K562 (cell line): ENCODE data around the gene UBE2O. TPM values are rescaled to one million over a fixed set of nuclear protein-coding genes. Genes with fewer than 3 reads are reported as not detected.

Experiments
- ATAC-seq: fragments of 200-7000 bp; cut with Tn5 transposase; 3 replicates; pipeline ENCODE4 v1.9.1; 2020; ENCODE audit warnings: moderate library complexity
- BruUV-seq: library from RNA; stranded (reverse); fragments of 400-500 nt; replicated peaks from 2 replicates; lab custom pipeline; 2021; lab: Mats Ljungman, UMichigan
- CTCF ChIA-PET: fragments of 300-600 bp; formaldehyde crosslinking; extraction: SDS; loops from one replicate; lab custom pipeline; 2021; ENCODE audit warnings: low intra/inter-chr PET ratio; lab: Yijun Ruan, JAX
- POLR2A ChIA-PET: fragments of 300-600, 350-650 bp; sonication (Branson Sonifier 250); formaldehyde crosslinking; extraction: SDS; loops from one replicate; lab custom pipeline; 2021; ENCODE audit warnings: antibody characterized with exemption, inconsistent platforms; lab: Yijun Ruan, JAX
- DNase-seq, 4 experiments: peaks; one replicate each; pipeline versions ENCODE4 v3.0.0 to v3.0.0-alpha.2; 2011 to 2018; ENCODE audit warnings: low spot score in 3 of 4, mixed read lengths in 3 of 4; ENCODE audit errors: extremely low read depth in 1 of 4
- FAIRE-seq: peaks from 2 replicates; lab custom pipeline; 2011; peaks lifted over from hg19 to GRCh38; lab: Jason Lieb, UNC
- H2AFZ ChIP-seq: 2 replicates; pipeline ENCODE4 v1.6.0; 2011; ENCODE audit warnings: low read depth, low read length, control low read depth, inconsistent platforms
- H3K27ac ChIP-seq: fragments of 200-600 bp; 3 replicates; pipeline ENCODE4 v1.8.0; 2011; ENCODE audit warnings: low read depth, mild to moderate bottlenecking, control low read depth, inconsistent platforms, low read length, moderate library complexity, mixed read lengths; ENCODE audit errors: extremely low read depth
- H3K27me3 ChIP-seq, 2 experiments: fragments of 300-600 bp in 1 of 2; 2 replicates in 1 of 2; 3 replicates in 1 of 2; pipeline versions ENCODE4 v1.6.0 to v1.8.0; 2011; ENCODE audit warnings: inconsistent platforms in 2 of 2, low read length in 2 of 2, mild to moderate bottlenecking in 1 of 2, mixed read lengths in 1 of 2, moderate library complexity in 1 of 2; ENCODE audit not compliant: control insufficient read depth in 2 of 2, insufficient read depth in 2 of 2
- H3K36me3 ChIP-seq: fragments of 300-600 bp; 3 replicates; pipeline ENCODE4 v1.8.0; 2011; ENCODE audit warnings: mild to moderate bottlenecking, low read length, inconsistent platforms; ENCODE audit not compliant: control insufficient read depth, insufficient read depth
- H3K4me1 ChIP-seq, 2 experiments: fragments of 200-600 bp in 1 of 2; replicated peaks in 1 of 2; 2 replicates in 1 of 2; 3 replicates in 1 of 2; pipeline versions ENCODE4 v1.5.1 to v1.8.0; 2011; ENCODE audit warnings: inconsistent platforms in 2 of 2, low read length in 2 of 2, mild to moderate bottlenecking in 1 of 2, mixed read lengths in 1 of 2, moderate library complexity in 1 of 2; ENCODE audit not compliant: control insufficient read depth in 2 of 2, insufficient read depth in 2 of 2
- H3K4me2 ChIP-seq: 2 replicates; pipeline ENCODE4 v1.6.1; 2011; ENCODE audit warnings: low read length, control low read depth, inconsistent platforms, mixed read lengths; ENCODE audit not compliant: insufficient read depth
- H3K4me3 ChIP-seq: fragments of 200-600 bp; sonication (generic), shearing (Covaris generic); 2 replicates; pipeline ENCODE4 v1.5.1; 2016; ENCODE audit warnings: control low read depth, inconsistent platforms
- H3K79me2 ChIP-seq: fragments of 200-600 bp; 3 replicates; pipeline ENCODE4 v1.8.0; 2011; ENCODE audit warnings: low read length, inconsistent platforms; ENCODE audit not compliant: control insufficient read depth, insufficient read depth
- H3K9ac ChIP-seq, 2 experiments: 2 replicates each; pipeline versions ENCODE4 v1.6.0 to v1.6.1; 2011; ENCODE audit warnings: low read depth in 2 of 2, low read length in 2 of 2, control low read depth in 1 of 2, inconsistent platforms in 1 of 2, mild to moderate bottlenecking in 1 of 2, mixed read lengths in 1 of 2; ENCODE audit not compliant: insufficient read depth in 1 of 2
- H3K9me1 ChIP-seq: one replicate; pipeline ENCODE4 v1.6.0; 2011; ENCODE audit warnings: inconsistent platforms, mild to moderate bottlenecking, low read length, moderate library complexity; ENCODE audit not compliant: control insufficient read depth, insufficient read depth
- H3K9me3 ChIP-seq: replicated peaks from 2 replicates; pipeline ENCODE4 v1.5.1; 2011; ENCODE audit warnings: low read depth, low read length, inconsistent platforms; ENCODE audit not compliant: control insufficient read depth, insufficient read depth
- H4K20me1 ChIP-seq: replicated peaks from 2 replicates; pipeline ENCODE4 v1.6.1; 2011; ENCODE audit warnings: low read length, inconsistent platforms, mixed read lengths; ENCODE audit not compliant: control insufficient read depth, insufficient read depth
- BCOR ChIP-seq: fragments of 450-650 bp; IDR thresholded peaks from 2 replicates; pipeline ENCODE4 v1.6.1; 2016
- CBFA2T2 ChIP-seq: fragments of 450-650 bp; conservative IDR thresholded peaks from 2 replicates; pipeline ENCODE4 v1.6.1; 2017; ENCODE audit warnings: mild to moderate bottlenecking
- DMBX1 ChIP-seq: fragments of 250-450 bp; sonication (Bioruptor Pico); IDR thresholded peaks from 2 replicates; pipeline ENCODE4 v1.8.0; 2022; ENCODE audit warnings: inconsistent platforms, mild to moderate bottlenecking, moderate library complexity, borderline replicate concordance
- KLF6 ChIP-seq: fragments of 250-450 bp; sonication (Bioruptor Pico); IDR thresholded peaks from 2 replicates; pipeline ENCODE4 v1.4.0; 2020; ENCODE audit warnings: mild to moderate bottlenecking, moderate library complexity, borderline replicate concordance
- NFIC ChIP-seq: fragments of 450-650 bp; IDR thresholded peaks from 2 replicates; pipeline ENCODE4 v1.6.1; 2017; ENCODE audit warnings: mild to moderate bottlenecking, inconsistent platforms
- SLC30A9 ChIP-seq: fragments of 250-450 bp; sonication (Bioruptor Pico); IDR thresholded peaks from 2 replicates; pipeline ENCODE4 v1.8.0; 2022; ENCODE audit warnings: mild to moderate bottlenecking, moderate library complexity
- SRSF9 ChIP-seq: fragments of 200-400 bp; formaldehyde crosslinking; IDR thresholded peaks from 2 replicates; pipeline ENCODE4 v1.6.1; 2017; ENCODE audit warnings: low read depth, low read length, borderline replicate concordance
- STAG1 ChIP-seq: sonication (generic); formaldehyde crosslinking; IDR thresholded peaks from 2 replicates; pipeline ENCODE4 v1.5.0; 2020; ENCODE audit warnings: missing genetic modification reagents, borderline replicate concordance
- ZBTB43 ChIP-seq: sonication (generic); formaldehyde crosslinking; IDR thresholded peaks from 2 replicates; pipeline ENCODE4 v1.8.0; 2023; ENCODE audit warnings: mild to moderate bottlenecking, missing genetic modification reagents
- ZEB2 ChIP-seq: fragments of 450-650 bp; IDR thresholded peaks from 2 replicates; pipeline ENCODE4 v1.6.1; 2016
- ZNF589 ChIP-seq: fragments of 200-800 bp; sonication (Bioruptor generic); IDR thresholded peaks from 2 replicates; pipeline ENCODE4 v1.6.1; 2016; ENCODE audit warnings: low read depth, missing genetic modification characterization, missing compliant biosample characterization
- ZNF696 ChIP-seq: fragments of 250-450 bp; sonication (Bioruptor Pico); conservative IDR thresholded peaks from 2 replicates; pipeline ENCODE4 v1.4.0; 2020; ENCODE audit warnings: mild to moderate bottlenecking, moderate library complexity
- WGBS: fragments of 100-300 bp; shearing (Covaris generic); methylation state at CpG from one replicate; pipeline ENCODE4 v1.1.6; 2016; ENCODE audit warnings: low coverage, mixed read lengths; ENCODE audit not compliant: insufficient coverage; ENCODE audit errors: missing lambda C conversion rate; 5-methylcytosine and 5-hydroxymethylcytosine counted together
- in situ Hi-C: fragments of 300-500 bp; cut with MboI; formaldehyde crosslinking; loops from 4 replicates; pipeline ENCODE4 v1.15.0; 2018; ENCODE audit warnings: inconsistent platforms, mixed read lengths
- intact Hi-C: fragments of 100-400 bp; cut with micrococcal nuclease; formaldehyde crosslinking; loops from 2 replicates; pipeline ENCODE4 v1.14.2; 2022
- polyA plus RNA-seq, 8 experiments: library from polyadenylated mRNA; depleted of rRNA in 4 of 8; stranded (reverse) in 5 of 8; unstranded in 3 of 8; fragments of >200 nt; fragmentation: Nextera tagmentation in 2 of 8; fragmentation: Illumina TruSeq in 1 of 8; extraction: Ambion mirVana in 2 of 8; extraction: Trizol in 1 of 8; gene quantifications; 2 replicates each; pipeline versions ENCODE4 v1.2.1 to v1.2.3, GENCODE V29; 2011 to 2014; ENCODE audit warnings: inconsistent platforms in 1 of 8, missing spikeins in 1 of 8
- total RNA-seq, 7 experiments: library from RNA; depleted of rRNA in 6 of 7; stranded (reverse); fragments of >200 nt in 6 of 7; fragmentation: Illumina TruSeq in 2 of 7; extraction: Trizol in 2 of 7; gene quantifications; 2 replicates each; pipeline versions ENCODE4 v1.2.1 to v1.2.3, GENCODE V29; 2011 to 2021; ENCODE audit warnings: low replicate concordance in 1 of 7
- TF ChIP-seq, protein P1 (sequence below): sonication (generic); formaldehyde crosslinking; IDR thresholded peaks from 2 replicates; pipeline ENCODE4 v1.8.1; 2022; ENCODE audit warnings: missing genetic modification reagents
- TF ChIP-seq, protein P2 (sequence below): fragments of 450-650 bp; formaldehyde crosslinking; IDR thresholded peaks from 2 replicates; pipeline ENCODE4 v1.4.0; 2020; ENCODE audit warnings: mild to moderate bottlenecking

Gene UBE2O
- total and polyA plus RNA-seq, 9 of the 15 experiments (the other 6 are each of a cell fraction or from before 2014, with no cell fraction given), result 1.6 to 39.7 (median 13.3) TPM

DNA sequence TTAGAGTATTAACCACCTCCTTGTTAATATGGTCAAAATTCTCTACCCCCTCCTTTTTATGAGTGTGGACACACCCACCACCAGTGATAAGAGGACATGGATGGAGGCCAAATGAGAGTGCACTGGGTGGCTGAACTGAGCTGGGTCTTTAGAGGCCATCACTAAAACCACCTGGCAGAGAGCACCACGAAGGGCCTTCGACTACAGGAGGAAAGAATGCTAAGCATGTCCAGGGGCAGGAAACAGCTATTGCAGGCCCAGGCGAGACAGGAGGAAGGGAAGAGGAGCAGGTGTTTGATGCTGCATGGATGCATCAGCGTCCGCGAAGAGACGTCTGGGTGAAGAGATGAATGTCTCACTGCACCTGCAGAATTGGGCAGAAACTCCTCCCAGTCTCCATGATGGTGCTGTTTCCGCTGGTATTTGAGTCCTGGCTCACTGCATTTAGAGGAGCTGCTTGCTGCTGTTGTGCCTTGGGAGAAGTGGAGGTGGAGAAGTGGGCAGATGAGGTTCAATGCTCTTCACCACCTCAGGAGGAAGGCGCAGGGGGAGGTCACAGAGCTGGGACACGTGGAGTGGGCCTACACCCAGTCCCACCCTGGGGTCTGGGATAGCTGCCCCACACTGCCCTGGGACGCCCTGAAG lies 35.3 kb downstream of the UBE2O start:
- FAIRE-seq, result peak; percentile 73
- TF ChIP-seq CBFA2T2 (0 out of 2 replicates have a peak, but pooled peaks have one; percentile 4), ZEB2 (0 out of 2 replicates have a peak, but pooled peaks have one; percentile 19), SLC30A9 (CRISPR knock-in tag) (no peak), SRSF9 (no peak), ZNF589 (CRISPR knock-in tag) (no peak), DMBX1 (CRISPR knock-in tag) (no peak), BCOR (no peak), ZNF696 (CRISPR knock-in tag) (no peak), ZBTB43 (CRISPR knock-in tag) (no peak), STAG1 (no peak), NFIC (peak; percentile 65), KLF6 (CRISPR knock-in tag) (no peak)
- TF ChIP-seq, protein P1, sequence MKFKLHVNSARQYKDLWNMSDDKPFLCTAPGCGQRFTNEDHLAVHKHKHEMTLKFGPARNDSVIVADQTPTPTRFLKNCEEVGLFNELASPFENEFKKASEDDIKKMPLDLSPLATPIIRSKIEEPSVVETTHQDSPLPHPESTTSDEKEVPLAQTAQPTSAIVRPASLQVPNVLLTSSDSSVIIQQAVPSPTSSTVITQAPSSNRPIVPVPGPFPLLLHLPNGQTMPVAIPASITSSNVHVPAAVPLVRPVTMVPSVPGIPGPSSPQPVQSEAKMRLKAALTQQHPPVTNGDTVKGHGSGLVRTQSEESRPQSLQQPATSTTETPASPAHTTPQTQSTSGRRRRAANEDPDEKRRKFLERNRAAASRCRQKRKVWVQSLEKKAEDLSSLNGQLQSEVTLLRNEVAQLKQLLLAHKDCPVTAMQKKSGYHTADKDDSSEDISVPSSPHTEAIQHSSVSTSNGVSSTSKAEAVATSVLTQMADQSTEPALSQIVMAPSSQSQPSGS (CRISPR knock-in tag), result no peak
- TF ChIP-seq, protein P2, sequence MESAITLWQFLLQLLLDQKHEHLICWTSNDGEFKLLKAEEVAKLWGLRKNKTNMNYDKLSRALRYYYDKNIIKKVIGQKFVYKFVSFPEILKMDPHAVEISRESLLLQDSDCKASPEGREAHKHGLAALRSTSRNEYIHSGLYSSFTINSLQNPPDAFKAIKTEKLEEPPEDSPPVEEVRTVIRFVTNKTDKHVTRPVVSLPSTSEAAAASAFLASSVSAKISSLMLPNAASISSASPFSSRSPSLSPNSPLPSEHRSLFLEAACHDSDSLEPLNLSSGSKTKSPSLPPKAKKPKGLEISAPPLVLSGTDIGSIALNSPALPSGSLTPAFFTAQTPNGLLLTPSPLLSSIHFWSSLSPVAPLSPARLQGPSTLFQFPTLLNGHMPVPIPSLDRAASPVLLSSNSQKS, result no peak
- TF ChIP-seq, all 486 proteins: peak for 3
- H3K9me3 ChIP-seq, result no peaks in the 10 kb centered on the region
- 49% methylated on average over 11 of the region's 11 CpGs for WGBS
- H3K9me1 ChIP-seq, result peaks cover 8% of the 10 kb centered on the region
- no peaks in the 10 kb centered on the region for H3K27me3 ChIP-seq
- ChIA-PET POLR2A (interaction anchor here (0.6 to 3.6 kb wide), 5 partner anchors 10 to 44 kb away, joined by 3 to 22 read pairs (median 3); no protein-coding TSS in a partner anchor), CTCF (no interaction called here)
- H3K4me2 ChIP-seq, result no peak overlapping the region
- H3K27ac ChIP-seq, result no peak overlapping the region
- no peak overlapping the region for H3K4me3 ChIP-seq
- no peak overlapping the region for H3K9ac ChIP-seq
- H2AFZ ChIP-seq, result no peak overlapping the region
- peaks cover 62% of the 10 kb centered on the region for H3K79me2 ChIP-seq
- DNase-seq (peak in 2 of 4 experiments; percentile 50 to 51), ATAC-seq (peak; percentile 43; the same call in 2 of the 3 replicates)
- no TSS peak for BruUV-seq
- H3K4me1 ChIP-seq, result peaks cover 23 to 49% of the 10 kb centered on the region in 2 experiments
- intact Hi-C loops, result no loop called here
- H4K20me1 ChIP-seq, result peaks cover 37% of the 10 kb centered on the region
- in situ Hi-C loops, result no loop called here
- H3K36me3 ChIP-seq, result peaks cover 15% of the 10 kb centered on the region; the same call in 2 of the 3 replicates
